ENCODE data around the gene OR2T2. TPM values are rescaled to one million over a fixed set of nuclear protein-coding genes. Genes with fewer than 3 reads are reported as not detected.
"Not testable (repeated sequence)": the region's sequence is repeated elsewhere in the genome, so short reads cannot be mapped to it uniquely, and the experiment has no call there.

Gene OR2T2
- total and polyA plus RNA-seq, 4 donors: not detected

DNA sequence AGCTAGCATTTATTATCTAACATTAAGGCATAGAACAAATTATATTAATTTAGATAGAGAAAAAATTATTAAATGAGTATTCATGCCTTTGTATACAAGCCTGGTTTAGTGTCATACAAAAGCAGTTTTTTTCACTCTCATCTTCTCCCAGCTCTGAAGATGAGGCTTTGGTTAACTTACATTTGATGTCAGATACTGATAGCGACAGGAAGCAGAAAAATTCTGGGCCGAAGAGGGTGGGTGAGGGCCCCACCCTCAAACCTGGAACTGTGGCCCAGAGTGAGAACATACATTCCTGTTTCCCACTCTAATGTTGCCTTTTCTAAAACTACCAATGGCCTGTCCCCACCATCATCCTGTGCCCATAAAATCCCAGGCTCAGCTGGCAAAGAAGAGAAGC, 27.6 kb upstream of the OR2T2 start:
- no peak overlapping the region for H3K4me3 ChIP-seq (ENCODE audit: low read depth in 1 of 3, low read length in 3 of 3)
- H3K9me3 ChIP-seq (ENCODE audit: control insufficient read depth in 4 of 4, low read length in 3 of 4): no peaks in the 10 kb centered on the region
- no peak overlapping the region for H3K9ac ChIP-seq (ENCODE audit: low read depth in 1 of 2, low read length in 2 of 2)
- H3K27ac ChIP-seq (ENCODE audit: low read depth in 1 of 2, low read length in 2 of 2): no peak overlapping the region
- no peak for DNase-seq (ENCODE audit: low spot score)
- 49% methylated on average over 2 of the region's 2 CpGs for WGBS
- H3K27me3 ChIP-seq (ENCODE audit: control insufficient read depth in 4 of 4, insufficient read depth in 4 of 4, low read length in 3 of 4): no peaks in the 10 kb centered on the region
- H3K36me3 ChIP-seq (ENCODE audit: control insufficient read depth in 4 of 4, insufficient read depth in 3 of 4, low read depth in 1 of 4, low read length in 3 of 4): no peaks in the 10 kb centered on the region
- TF ChIP-seq EGR1 (IDR thresholded peaks at IDR 0.05; ENCODE audit: low read depth in 2 of 2) (no peak), HNF4G (IDR thresholded peaks at IDR 0.05) (no peak), YY1 (IDR thresholded peaks at IDR 0.05) (no peak), RXRA (IDR thresholded peaks at IDR 0.05) (no peak), FOXA2 (IDR thresholded peaks at IDR 0.05) (no peak), RAD21 (IDR thresholded peaks at IDR 0.05) (no peak), HNF4A (conservative IDR thresholded peaks at IDR 0.05) (no peak), JUND (IDR thresholded peaks at IDR 0.05) (no peak), REST (IDR thresholded peaks at IDR 0.05) (no peak), FOXA1 (IDR thresholded peaks at IDR 0.05) (no peak), NR2F2 (IDR thresholded peaks at IDR 0.05) (no peak), TAF1 (conservative IDR thresholded peaks at IDR 0.05) (no peak)
- TF ChIP-seq, protein P1, sequence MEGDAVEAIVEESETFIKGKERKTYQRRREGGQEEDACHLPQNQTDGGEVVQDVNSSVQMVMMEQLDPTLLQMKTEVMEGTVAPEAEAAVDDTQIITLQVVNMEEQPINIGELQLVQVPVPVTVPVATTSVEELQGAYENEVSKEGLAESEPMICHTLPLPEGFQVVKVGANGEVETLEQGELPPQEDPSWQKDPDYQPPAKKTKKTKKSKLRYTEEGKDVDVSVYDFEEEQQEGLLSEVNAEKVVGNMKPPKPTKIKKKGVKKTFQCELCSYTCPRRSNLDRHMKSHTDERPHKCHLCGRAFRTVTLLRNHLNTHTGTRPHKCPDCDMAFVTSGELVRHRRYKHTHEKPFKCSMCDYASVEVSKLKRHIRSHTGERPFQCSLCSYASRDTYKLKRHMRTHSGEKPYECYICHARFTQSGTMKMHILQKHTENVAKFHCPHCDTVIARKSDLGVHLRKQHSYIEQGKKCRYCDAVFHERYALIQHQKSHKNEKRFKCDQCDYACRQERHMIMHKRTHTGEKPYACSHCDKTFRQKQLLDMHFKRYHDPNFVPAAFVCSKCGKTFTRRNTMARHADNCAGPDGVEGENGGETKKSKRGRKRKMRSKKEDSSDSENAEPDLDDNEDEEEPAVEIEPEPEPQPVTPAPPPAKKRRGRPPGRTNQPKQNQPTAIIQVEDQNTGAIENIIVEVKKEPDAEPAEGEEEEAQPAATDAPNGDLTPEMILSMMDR (IDR thresholded peaks at IDR 0.05; ENCODE audit: low read depth, low read length, missing input control): no peak
- no peaks in the 10 kb centered on the region for H3K4me1 ChIP-seq (ENCODE audit: control insufficient read depth in 4 of 4, insufficient read depth in 4 of 4, low read length in 3 of 4)

GRCh38 chr1:248421384-248421783, 24.1 kb upstream of the OR2T2 start:
- no peak overlapping the region for H3K27ac ChIP-seq (ENCODE audit: low read depth in 1 of 2, low read length in 2 of 2)
- 13% methylated on average over 1 of the region's 1 CpG for WGBS
- H3K9me3 ChIP-seq (ENCODE audit: control insufficient read depth in 4 of 4, low read length in 3 of 4): no peaks in the 10 kb centered on the region
- H3K27me3 ChIP-seq (ENCODE audit: control insufficient read depth in 4 of 4, insufficient read depth in 4 of 4, low read length in 3 of 4): no peaks in the 10 kb centered on the region
- no peak overlapping the region for H3K9ac ChIP-seq (ENCODE audit: low read depth in 1 of 2, low read length in 2 of 2)
- H3K4me1 ChIP-seq (ENCODE audit: control insufficient read depth in 4 of 4, insufficient read depth in 4 of 4, low read length in 3 of 4): no peaks in the 10 kb centered on the region
- H3K36me3 ChIP-seq (ENCODE audit: control insufficient read depth in 4 of 4, insufficient read depth in 3 of 4, low read depth in 1 of 4, low read length in 3 of 4): no peaks in the 10 kb centered on the region
- no peak for TF ChIP-seq EGR1 (IDR thresholded peaks at IDR 0.05; ENCODE audit: low read depth in 2 of 2)
- no peak for TF ChIP-seq TAF1 (conservative IDR thresholded peaks at IDR 0.05)
- TF ChIP-seq, protein P2, sequence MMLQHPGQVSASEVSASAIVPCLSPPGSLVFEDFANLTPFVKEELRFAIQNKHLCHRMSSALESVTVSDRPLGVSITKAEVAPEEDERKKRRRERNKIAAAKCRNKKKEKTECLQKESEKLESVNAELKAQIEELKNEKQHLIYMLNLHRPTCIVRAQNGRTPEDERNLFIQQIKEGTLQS (IDR thresholded peaks at IDR 0.05): no peak
- no peak for TF ChIP-seq YY1 (IDR thresholded peaks at IDR 0.05)
- no peak for TF ChIP-seq RAD21 (IDR thresholded peaks at IDR 0.05)
- H3K4me3 ChIP-seq (ENCODE audit: low read depth in 1 of 3, low read length in 3 of 3): no peak overlapping the region
- no peak for DNase-seq (ENCODE audit: low spot score)

DNA sequence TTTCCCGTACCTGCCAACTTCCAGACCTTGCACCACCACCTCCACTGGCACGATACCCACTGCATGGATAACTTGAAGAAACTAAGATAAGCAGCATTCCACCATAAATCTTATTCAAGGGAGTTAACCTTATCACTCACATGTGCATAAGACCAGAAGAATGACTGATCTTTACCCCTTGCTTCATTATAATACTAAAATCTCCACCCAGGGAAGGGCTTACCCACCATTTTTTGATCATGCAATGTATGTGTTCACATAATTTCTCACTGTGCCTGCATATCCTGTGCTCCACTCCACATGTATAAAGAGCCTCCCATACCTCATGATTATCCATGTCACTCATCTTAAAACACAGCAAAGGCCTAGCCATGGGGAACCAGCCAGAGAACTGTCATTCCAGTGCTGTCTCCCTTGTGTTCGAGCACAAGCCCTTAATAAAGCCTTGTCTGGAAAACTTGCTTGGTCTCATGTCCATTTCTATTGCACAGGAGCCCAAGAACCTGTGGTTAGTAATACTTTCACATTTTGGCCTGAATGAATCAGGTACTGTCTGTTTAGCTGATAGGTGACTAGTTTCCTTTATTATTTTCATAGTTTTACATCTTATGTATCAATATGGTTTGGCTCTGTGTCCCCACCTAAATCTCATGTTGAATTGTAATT, 17.8 kb upstream of the OR2T2 start:
- H3K4me3 ChIP-seq (ENCODE audit: low read depth in 1 of 3, low read length in 3 of 3); H3K36me3 ChIP-seq (ENCODE audit: control insufficient read depth in 4 of 4, insufficient read depth in 3 of 4, low read depth in 1 of 4, low read length in 3 of 4); H3K9me3 ChIP-seq (ENCODE audit: control insufficient read depth in 4 of 4, low read length in 3 of 4); H3K9ac ChIP-seq (ENCODE audit: low read depth in 1 of 2, low read length in 2 of 2); H3K27ac ChIP-seq (ENCODE audit: low read depth in 1 of 2, low read length in 2 of 2); H3K4me1 ChIP-seq (ENCODE audit: control insufficient read depth in 4 of 4, insufficient read depth in 4 of 4, low read length in 3 of 4); DNase-seq (ENCODE audit: low spot score); H3K27me3 ChIP-seq (ENCODE audit: control insufficient read depth in 4 of 4, insufficient read depth in 4 of 4, low read length in 3 of 4): not testable (repeated sequence)
- WGBS: 51% methylated on average over 3 of the region's 3 CpGs

DNA sequence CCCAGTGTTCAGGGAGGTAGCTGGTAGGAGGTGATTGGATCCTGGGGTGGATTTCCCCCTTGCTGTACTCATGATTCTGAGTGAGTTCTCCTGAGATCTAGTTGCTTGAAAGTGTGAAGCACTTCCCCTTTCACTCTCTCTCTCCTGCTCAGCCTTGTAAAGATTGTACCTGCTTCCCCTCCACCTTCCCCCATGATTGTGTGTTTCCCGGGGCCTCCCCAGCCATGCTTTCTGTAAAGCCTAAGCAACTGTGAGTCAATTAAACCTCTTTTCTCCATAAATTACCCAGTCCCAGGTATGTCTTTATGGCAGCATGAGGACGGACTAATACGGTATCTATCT, 17.3 kb upstream of the OR2T2 start:
- H3K9me3 ChIP-seq (ENCODE audit: control insufficient read depth in 4 of 4, low read length in 3 of 4); H3K4me1 ChIP-seq (ENCODE audit: control insufficient read depth in 4 of 4, insufficient read depth in 4 of 4, low read length in 3 of 4); H3K9ac ChIP-seq (ENCODE audit: low read depth in 1 of 2, low read length in 2 of 2); H3K4me3 ChIP-seq (ENCODE audit: low read depth in 1 of 3, low read length in 3 of 3); H3K27ac ChIP-seq (ENCODE audit: low read depth in 1 of 2, low read length in 2 of 2); H3K36me3 ChIP-seq (ENCODE audit: control insufficient read depth in 4 of 4, insufficient read depth in 3 of 4, low read depth in 1 of 4, low read length in 3 of 4); H3K27me3 ChIP-seq (ENCODE audit: control insufficient read depth in 4 of 4, insufficient read depth in 4 of 4, low read length in 3 of 4); DNase-seq (ENCODE audit: low spot score): not testable (repeated sequence)
- WGBS: 63% methylated on average over 3 of the region's 3 CpGs

- H3K9me3 ChIP-seq (ENCODE audit: control insufficient read depth in 4 of 4, low read length in 3 of 4); DNase-seq (ENCODE audit: low spot score); H3K4me1 ChIP-seq (ENCODE audit: control insufficient read depth in 4 of 4, insufficient read depth in 4 of 4, low read length in 3 of 4); H3K36me3 ChIP-seq (ENCODE audit: control insufficient read depth in 4 of 4, insufficient read depth in 3 of 4, low read depth in 1 of 4, low read length in 3 of 4); H3K27me3 ChIP-seq (ENCODE audit: control insufficient read depth in 4 of 4, insufficient read depth in 4 of 4, low read length in 3 of 4); H3K4me3 ChIP-seq (ENCODE audit: low read depth in 1 of 3, low read length in 3 of 3); H3K9ac ChIP-seq (ENCODE audit: low read depth in 1 of 2, low read length in 2 of 2); H3K27ac ChIP-seq (ENCODE audit: low read depth in 1 of 2, low read length in 2 of 2): not testable (repeated sequence)
- 68% methylated on average over 11 of the region's 11 CpGs for WGBS
Observed at GRCh38 chr1:248431683-248432082, 13.8 kb upstream of the OR2T2 start.

Measured in liver (tissue), 9 donors.